ENCODE measurements around the gene STAB2. TPM values are rescaled to one million over a fixed set of nuclear protein-coding genes. Genes with fewer than 3 reads are reported as not detected.

STAB2 gene
- total RNA-seq, 4 donors from 2014 or later: 0.27 to 0.81 TPM; not detected in 2

DNA sequence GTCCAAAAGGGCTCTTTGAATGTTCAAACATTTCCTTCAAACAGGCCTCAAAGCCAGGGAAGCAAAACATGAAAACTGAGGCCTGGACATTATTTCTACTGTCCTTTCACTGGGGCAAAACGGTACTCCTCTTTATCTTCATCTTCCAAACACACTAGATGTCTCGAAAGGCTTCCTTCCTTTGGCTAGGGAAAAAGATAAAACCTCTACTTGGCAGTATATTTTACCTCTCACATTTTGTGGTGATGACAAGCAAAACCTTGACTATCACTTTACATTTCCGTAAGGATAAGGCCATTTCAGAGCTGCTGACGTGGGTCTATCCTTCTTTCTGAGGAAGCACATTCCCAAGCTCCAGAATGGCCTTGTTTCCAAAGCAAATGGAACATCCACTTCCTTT lies 9.9 kb downstream of the STAB2 start:
- TF ChIP-seq POLR2A (IDR thresholded peaks at IDR 0.05) (no peak), POLR2AphosphoS5 (IDR thresholded peaks at IDR 0.05) (no peak), EP300 (IDR thresholded peaks at IDR 0.05) (no peak)
- TF ChIP-seq, protein P1, sequence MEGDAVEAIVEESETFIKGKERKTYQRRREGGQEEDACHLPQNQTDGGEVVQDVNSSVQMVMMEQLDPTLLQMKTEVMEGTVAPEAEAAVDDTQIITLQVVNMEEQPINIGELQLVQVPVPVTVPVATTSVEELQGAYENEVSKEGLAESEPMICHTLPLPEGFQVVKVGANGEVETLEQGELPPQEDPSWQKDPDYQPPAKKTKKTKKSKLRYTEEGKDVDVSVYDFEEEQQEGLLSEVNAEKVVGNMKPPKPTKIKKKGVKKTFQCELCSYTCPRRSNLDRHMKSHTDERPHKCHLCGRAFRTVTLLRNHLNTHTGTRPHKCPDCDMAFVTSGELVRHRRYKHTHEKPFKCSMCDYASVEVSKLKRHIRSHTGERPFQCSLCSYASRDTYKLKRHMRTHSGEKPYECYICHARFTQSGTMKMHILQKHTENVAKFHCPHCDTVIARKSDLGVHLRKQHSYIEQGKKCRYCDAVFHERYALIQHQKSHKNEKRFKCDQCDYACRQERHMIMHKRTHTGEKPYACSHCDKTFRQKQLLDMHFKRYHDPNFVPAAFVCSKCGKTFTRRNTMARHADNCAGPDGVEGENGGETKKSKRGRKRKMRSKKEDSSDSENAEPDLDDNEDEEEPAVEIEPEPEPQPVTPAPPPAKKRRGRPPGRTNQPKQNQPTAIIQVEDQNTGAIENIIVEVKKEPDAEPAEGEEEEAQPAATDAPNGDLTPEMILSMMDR (IDR thresholded peaks at IDR 0.05): no peak
- no peak overlapping the region for H3K4me3 ChIP-seq
- 72 to 82% methylated on average over 4 of the region's 4 CpGs for WGBS, 2 donors (ENCODE audit: low coverage in 1 of 2)
- H3K9me3 ChIP-seq: no peaks in the 10 kb centered on the region
- H3K4me1 ChIP-seq: no peaks in the 10 kb centered on the region
- no peaks in the 10 kb centered on the region for H3K36me3 ChIP-seq
- no peaks in the 10 kb centered on the region for H3K27me3 ChIP-seq
- ATAC-seq: no peak
- no peak overlapping the region for H3K27ac ChIP-seq

DNA sequence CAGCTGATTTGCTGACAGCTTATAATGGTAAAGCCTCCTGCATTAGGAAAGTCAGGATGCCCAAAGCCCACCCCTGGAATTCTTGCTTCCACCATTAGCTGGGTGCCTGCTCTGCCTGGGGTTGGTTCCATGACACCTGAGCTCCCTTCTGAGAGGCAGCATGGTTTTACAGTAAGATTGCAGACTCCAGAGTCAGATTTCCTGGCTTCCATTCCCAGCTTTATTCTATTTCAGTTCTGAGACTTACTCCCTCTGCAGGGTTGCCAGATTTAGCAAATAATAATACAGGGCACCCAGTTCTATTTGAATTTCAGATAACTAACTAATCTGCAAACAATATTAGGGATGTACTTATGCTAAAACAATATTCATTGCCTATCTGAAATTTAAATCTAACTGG lies 12.2 kb downstream of the STAB2 start:
- TF ChIP-seq, protein P1 (IDR thresholded peaks at IDR 0.05): no peak
- no peak for TF ChIP-seq POLR2A (IDR thresholded peaks at IDR 0.05)
- TF ChIP-seq EP300 (IDR thresholded peaks at IDR 0.05): no peak
- no peak for TF ChIP-seq POLR2AphosphoS5 (IDR thresholded peaks at IDR 0.05)
- H3K27me3 ChIP-seq: no peaks in the 10 kb centered on the region
- no peaks in the 10 kb centered on the region for H3K9me3 ChIP-seq
- no peak overlapping the region for H3K27ac ChIP-seq
- no peaks in the 10 kb centered on the region for H3K4me1 ChIP-seq
- no peak for ATAC-seq
- H3K36me3 ChIP-seq: no peaks in the 10 kb centered on the region
- no peak overlapping the region for H3K4me3 ChIP-seq

DNA sequence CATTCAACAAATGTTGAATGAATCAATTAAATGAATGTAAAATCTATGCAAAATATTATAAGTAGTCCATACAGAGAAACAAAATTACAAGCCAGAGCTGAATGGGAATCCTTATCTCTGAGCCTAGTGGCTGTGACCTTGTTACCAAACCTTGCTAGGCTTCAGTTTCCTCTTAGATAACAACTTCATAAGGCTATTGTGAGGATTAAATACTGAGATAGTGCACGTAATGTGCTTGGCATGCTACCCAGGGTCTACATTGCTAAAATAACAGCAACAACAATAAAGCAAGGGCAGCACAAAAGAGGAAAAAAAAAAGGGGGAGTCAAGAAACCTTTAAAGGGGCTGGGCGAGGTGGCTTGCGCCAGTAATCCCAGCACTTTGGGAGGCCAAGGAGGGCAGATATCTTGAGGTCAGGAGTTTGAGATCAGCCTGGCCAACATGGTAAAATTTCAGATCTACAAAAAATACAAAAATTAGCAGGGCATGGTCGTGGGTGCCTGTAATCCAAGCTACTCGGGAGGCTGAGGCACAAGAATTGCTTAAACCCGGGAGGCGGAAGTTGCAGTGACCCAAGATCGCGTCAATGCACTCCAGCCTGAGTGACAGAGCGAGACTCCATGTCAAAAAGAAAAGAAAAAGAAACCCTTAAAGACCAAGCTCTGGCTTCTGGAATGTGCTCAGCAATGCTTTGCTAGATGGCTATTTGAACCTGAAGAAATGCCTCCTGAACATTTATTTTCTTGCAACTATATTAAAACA lies 14.1 kb downstream of the STAB2 start:
- 80 to 82% methylated on average over 8 to 9 of the region's 10 CpGs for WGBS, 2 donors (ENCODE audit: low coverage in 1 of 2)
- TF ChIP-seq POLR2AphosphoS5 (IDR thresholded peaks at IDR 0.05) (no peak), EP300 (IDR thresholded peaks at IDR 0.05) (no peak), POLR2A (IDR thresholded peaks at IDR 0.05) (no peak)
- TF ChIP-seq, protein P1 (IDR thresholded peaks at IDR 0.05): no peak
- Histone ChIP-seq H3K27ac (no peak overlapping the region), H3K4me3 (no peak overlapping the region), H3K9me3 (peaks cover 0 to 5% (median 0%) of the 10 kb centered on the region in 3 donors), H3K4me1 (no peaks in the 10 kb centered on the region), H3K36me3 (no peaks in the 10 kb centered on the region), H3K27me3 (no peaks in the 10 kb centered on the region)
- ATAC-seq: no peak

DNA sequence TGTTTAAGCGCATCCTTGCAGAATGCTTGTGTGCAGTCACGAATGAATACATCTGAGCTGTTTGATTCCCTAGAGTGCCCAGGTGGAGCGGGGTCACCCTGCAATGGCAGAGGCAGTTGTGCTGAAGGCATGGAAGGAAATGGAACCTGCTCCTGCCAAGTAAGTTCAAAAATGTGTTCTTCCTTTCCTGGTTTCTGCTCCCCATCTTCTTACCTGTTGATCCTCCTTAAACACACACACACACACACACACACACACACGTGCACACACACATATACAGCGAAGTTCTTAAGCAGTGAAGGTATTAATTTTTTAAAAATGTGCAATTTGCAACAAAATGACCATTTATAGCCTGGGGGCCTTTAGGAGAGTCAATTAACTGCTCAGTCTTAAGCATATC lies 33.3 kb downstream of the STAB2 start:
- H3K36me3 ChIP-seq: no peaks in the 10 kb centered on the region
- no peak overlapping the region for H3K4me3 ChIP-seq
- H3K4me1 ChIP-seq: no peaks in the 10 kb centered on the region
- TF ChIP-seq, protein P1 (IDR thresholded peaks at IDR 0.05): no peak
- TF ChIP-seq POLR2A (IDR thresholded peaks at IDR 0.05) (no peak), POLR2AphosphoS5 (IDR thresholded peaks at IDR 0.05) (no peak), EP300 (IDR thresholded peaks at IDR 0.05) (no peak)
- no peak overlapping the region for H3K27ac ChIP-seq
- H3K27me3 ChIP-seq: no peaks in the 10 kb centered on the region
- H3K9me3 ChIP-seq: no peaks in the 10 kb centered on the region
- ATAC-seq: no peak
- 72 to 83% methylated on average over 2 to 5 of the region's 5 CpGs for WGBS, 2 donors (ENCODE audit: low coverage in 1 of 2)

DNA sequence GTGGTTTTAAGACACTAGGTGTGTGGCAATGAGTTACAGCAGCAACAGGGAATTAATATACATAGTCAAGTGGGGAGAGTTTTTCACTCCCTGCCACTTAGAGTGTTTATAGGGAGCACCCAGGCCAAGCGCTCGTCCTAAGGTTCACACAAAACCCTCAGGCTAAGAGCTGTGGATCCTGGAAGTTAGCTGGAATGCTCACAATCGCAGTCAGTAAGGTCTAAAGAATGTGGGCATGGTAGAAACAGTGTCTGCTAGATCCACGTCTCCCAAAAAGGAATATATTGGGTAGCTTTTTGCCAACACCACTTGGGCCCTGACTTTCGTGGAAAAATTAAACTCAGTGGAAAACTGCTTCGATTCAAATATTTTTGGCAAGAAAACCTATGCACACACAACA lies 36.6 kb downstream of the STAB2 start:
- H3K36me3 ChIP-seq: no peaks in the 10 kb centered on the region
- TF ChIP-seq POLR2AphosphoS5 (IDR thresholded peaks at IDR 0.05) (no peak), EP300 (IDR thresholded peaks at IDR 0.05) (no peak), POLR2A (IDR thresholded peaks at IDR 0.05) (no peak)
- TF ChIP-seq, protein P1 (IDR thresholded peaks at IDR 0.05): no peak
- H3K9me3 ChIP-seq: no peaks in the 10 kb centered on the region
- H3K4me3 ChIP-seq: no peak overlapping the region
- ATAC-seq: no peak
- WGBS, 2 donors (ENCODE audit: low coverage in 1 of 2): 38 to 41% methylated on average over 3 to 4 of the region's 6 CpGs
- no peaks in the 10 kb centered on the region for H3K27me3 ChIP-seq
- H3K27ac ChIP-seq: peak overlapping the region in 2 of 4 donors; percentile 26 to 62
- peaks cover 0 to 19% (median 0%) of the 10 kb centered on the region in 3 donors for H3K4me1 ChIP-seq

Data from gastroesophageal sphincter (tissue), 4 donors.